ENCODE data around the gene DPYD.

Gene DPYD

DNA sequence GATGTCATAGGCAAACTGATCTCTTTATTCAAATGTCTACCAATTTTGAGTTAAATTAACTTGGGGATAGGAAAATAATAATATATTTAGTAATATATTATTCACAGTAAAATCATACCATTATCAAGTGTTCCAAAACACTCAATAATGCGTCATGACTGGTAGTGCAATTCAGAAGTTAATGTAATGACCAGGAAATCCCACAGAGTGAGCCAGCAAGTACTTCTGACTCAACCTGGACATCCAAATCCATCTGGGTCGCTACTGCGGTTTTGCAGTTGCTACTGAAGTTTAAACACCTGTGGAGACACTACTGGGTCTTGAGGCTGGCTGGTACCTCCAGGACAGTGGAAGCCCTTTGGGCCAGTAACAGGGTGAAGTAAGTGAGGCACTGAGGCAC is 44.8 kb downstream of the DPYD start:
- no peak overlapping the region for H3K4me3 ChIP-seq
- H3K9me3 ChIP-seq: no peaks in the 10 kb centered on the region
- no peak for DNase-seq
- TF ChIP-seq, protein P1, sequence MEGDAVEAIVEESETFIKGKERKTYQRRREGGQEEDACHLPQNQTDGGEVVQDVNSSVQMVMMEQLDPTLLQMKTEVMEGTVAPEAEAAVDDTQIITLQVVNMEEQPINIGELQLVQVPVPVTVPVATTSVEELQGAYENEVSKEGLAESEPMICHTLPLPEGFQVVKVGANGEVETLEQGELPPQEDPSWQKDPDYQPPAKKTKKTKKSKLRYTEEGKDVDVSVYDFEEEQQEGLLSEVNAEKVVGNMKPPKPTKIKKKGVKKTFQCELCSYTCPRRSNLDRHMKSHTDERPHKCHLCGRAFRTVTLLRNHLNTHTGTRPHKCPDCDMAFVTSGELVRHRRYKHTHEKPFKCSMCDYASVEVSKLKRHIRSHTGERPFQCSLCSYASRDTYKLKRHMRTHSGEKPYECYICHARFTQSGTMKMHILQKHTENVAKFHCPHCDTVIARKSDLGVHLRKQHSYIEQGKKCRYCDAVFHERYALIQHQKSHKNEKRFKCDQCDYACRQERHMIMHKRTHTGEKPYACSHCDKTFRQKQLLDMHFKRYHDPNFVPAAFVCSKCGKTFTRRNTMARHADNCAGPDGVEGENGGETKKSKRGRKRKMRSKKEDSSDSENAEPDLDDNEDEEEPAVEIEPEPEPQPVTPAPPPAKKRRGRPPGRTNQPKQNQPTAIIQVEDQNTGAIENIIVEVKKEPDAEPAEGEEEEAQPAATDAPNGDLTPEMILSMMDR (IDR thresholded peaks at IDR 0.05): no peak
- H3K36me3 ChIP-seq: no peaks in the 10 kb centered on the region
- no peaks in the 10 kb centered on the region for H3K27me3 ChIP-seq
- no peaks in the 10 kb centered on the region for H3K4me1 ChIP-seq
- intact Hi-C loops (cut with DNase I; ENCODE audit: low total_unique reads): no loop called here
- H3K27ac ChIP-seq: no peak overlapping the region

DNA sequence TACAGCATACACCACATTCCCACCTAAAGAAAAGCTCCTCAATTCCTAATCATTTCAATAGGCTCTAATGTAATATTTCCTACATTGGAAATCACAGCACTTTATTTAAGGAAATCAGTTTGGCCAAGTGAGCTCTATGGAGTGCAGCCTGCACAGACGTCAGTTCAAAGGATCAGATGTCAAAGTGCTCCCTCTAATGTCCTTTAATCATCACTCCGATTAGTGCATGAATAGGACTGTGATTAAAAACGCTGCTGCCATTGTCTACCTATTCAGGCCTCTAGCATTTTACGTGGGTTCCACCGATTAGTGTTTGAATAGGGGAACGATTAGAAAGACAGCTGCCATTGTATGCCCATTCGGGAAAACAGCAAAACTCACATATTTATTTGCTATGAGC is 50.2 kb downstream of the DPYD start:
- Histone ChIP-seq H3K27me3 (no peaks in the 10 kb centered on the region), H3K27ac (no peak overlapping the region), H3K9me3 (peaks cover 0 to 6% (median 0%) of the 10 kb centered on the region in 3 donors), H3K36me3 (no peaks in the 10 kb centered on the region), H3K4me1 (no peaks in the 10 kb centered on the region), H3K4me3 (no peak overlapping the region)
- no peak for DNase-seq
- intact Hi-C loops (cut with DNase I; ENCODE audit: low total_unique reads): no loop called here
- TF ChIP-seq, protein P1 (IDR thresholded peaks at IDR 0.05): no peak

DNA sequence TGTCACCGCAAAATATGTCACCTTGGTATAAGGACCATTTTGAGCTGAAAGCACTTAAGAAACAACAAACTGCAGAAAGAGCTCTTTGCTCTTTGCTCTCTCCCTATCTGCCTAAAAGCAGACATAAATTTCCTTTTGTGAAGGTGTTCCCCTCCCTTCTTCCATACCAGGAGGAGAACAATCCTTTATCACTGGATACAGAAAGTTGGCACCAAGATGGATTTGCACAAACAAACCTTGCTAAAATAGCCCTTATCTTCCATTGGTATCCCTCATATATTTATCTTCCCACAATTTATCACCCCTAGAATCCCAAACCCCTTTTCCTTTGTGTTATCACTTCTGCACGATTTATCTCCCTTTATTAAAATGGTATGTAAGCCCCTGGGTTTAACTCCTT is 51.4 kb downstream of the DPYD start:
- H3K27me3 ChIP-seq: no peaks in the 10 kb centered on the region
- H3K4me3 ChIP-seq: no peak overlapping the region
- TF ChIP-seq, protein P1 (IDR thresholded peaks at IDR 0.05): no peak
- H3K36me3 ChIP-seq: no peaks in the 10 kb centered on the region
- intact Hi-C loops (cut with DNase I; ENCODE audit: low total_unique reads): no loop called here
- no peak for DNase-seq
- peaks cover 0 to 6% (median 0%) of the 10 kb centered on the region in 3 donors for H3K9me3 ChIP-seq
- no peaks in the 10 kb centered on the region for H3K4me1 ChIP-seq
- H3K27ac ChIP-seq: no peak overlapping the region

DNA sequence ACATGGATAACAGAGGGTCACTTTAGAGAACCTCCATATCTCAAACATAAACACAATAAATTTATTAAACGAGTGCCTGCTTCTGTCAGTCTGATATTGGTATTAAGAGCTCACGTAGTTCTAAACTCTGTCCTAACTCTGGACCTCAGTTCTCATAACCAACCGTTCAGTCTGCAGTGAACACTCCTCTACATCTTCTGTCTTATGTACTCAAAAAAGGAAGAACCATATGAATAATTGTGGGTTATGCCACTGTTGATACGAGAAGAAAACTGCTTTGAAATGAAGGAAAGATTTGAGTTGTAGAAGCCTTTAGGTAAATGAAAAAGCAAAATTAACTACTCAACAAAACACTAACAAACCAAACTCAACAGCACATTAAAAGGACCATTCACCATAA is 53.7 kb downstream of the DPYD start:
- H3K4me1 ChIP-seq: no peaks in the 10 kb centered on the region
- H3K27me3 ChIP-seq: no peaks in the 10 kb centered on the region
- H3K36me3 ChIP-seq: no peaks in the 10 kb centered on the region
- no peak for DNase-seq
- H3K27ac ChIP-seq: no peak overlapping the region
- peaks cover 0 to 6% (median 0%) of the 10 kb centered on the region in 3 donors for H3K9me3 ChIP-seq
- intact Hi-C loops (cut with DNase I; ENCODE audit: low total_unique reads): no loop called here
- TF ChIP-seq, protein P1 (IDR thresholded peaks at IDR 0.05): no peak
- H3K4me3 ChIP-seq: no peak overlapping the region

DNA sequence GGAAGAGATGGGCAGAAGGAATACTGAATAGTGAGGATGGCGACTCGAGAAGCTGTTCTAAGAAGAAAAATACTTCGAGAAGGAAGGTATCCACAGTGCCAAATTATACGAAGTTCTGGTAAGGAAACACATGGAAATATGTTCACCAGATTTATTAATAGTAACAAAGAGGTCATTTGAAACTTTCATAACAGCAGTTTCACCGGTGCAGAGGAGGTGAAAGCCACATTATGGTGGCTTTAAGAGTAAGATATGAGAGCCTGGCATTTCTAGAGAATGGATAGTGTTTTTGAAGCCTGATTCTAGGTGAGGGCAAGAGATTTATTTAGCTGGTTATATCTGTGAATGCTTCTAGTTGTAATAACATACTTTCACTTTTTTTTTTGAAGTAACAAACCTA is 56.2 kb downstream of the DPYD start:
- DNase-seq: no peak
- H3K27ac ChIP-seq: no peak overlapping the region
- TF ChIP-seq, protein P1 (IDR thresholded peaks at IDR 0.05): no peak

DNA sequence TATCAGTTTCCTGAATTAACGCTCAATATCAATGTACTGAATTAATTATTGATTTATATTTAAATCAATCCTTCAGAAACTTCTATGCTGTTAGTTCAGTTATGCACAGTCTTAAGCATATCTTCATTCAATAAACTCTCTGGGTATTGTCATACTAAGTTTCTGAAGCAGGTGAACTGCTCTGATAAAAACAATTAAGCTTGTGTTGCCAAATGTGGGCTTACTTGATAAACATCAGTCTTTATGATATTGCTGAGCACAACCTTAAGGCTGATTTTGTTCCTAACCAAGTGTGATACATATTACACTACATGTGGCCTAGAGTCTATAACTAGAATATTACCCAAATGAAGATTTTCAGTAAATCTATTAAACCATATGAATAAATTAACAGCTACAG is 67.6 kb downstream of the DPYD start:
- TF ChIP-seq, protein P1 (IDR thresholded peaks at IDR 0.05): no peak
- Histone ChIP-seq H3K27me3 (no peaks in the 10 kb centered on the region), H3K9me3 (no peaks in the 10 kb centered on the region), H3K4me3 (no peak overlapping the region), H3K4me1 (peaks cover 0 to 14% (median 0%) of the 10 kb centered on the region in 4 donors), H3K27ac (no peak overlapping the region), H3K36me3 (peaks cover 0 to 5% (median 3%) of the 10 kb centered on the region in 3 donors)
- no peak for DNase-seq
- intact Hi-C loops (cut with DNase I; ENCODE audit: low total_unique reads): no loop called here

More for the DNA sequence above, 56.2 kb downstream of the DPYD start:
- Histone ChIP-seq H3K4me1 (no peaks in the 10 kb centered on the region), H3K36me3 (no peaks in the 10 kb centered on the region), H3K4me3 (no peak overlapping the region), H3K27me3 (no peaks in the 10 kb centered on the region), H3K9me3 (peaks cover 0 to 6% (median 0%) of the 10 kb centered on the region in 3 donors)
- intact Hi-C loops (cut with DNase I; ENCODE audit: low total_unique reads): no loop called here
